Neural crest cell (in vitro differentiated cells): ENCODE measurements around the gene FALEC. TPM values are rescaled to one million over a fixed set of nuclear protein-coding genes. Genes with fewer than 3 reads are reported as not detected.

Source experiments
- DNase-seq: peaks from one replicate; pipeline ENCODE4 v3.0.0; 2021; ENCODE audit warnings: low read depth, mixed read lengths, low spot score
- H3K27ac Mint-ChIP-seq: one replicate; pipeline ENCODE4 v1.8.0; 2021; ENCODE audit warnings: mild to moderate bottlenecking, mixed read lengths; ENCODE audit not compliant: unreplicated experiment
- H3K27me3 Mint-ChIP-seq: 2 replicates; pipeline ENCODE4 v1.8.0; 2021; ENCODE audit warnings: low read depth, mild to moderate bottlenecking, mixed read lengths
- H3K36me3 Mint-ChIP-seq: 2 replicates; pipeline ENCODE4 v1.8.0; 2021; ENCODE audit warnings: low read depth, mild to moderate bottlenecking, mixed read lengths
- H3K4me1 Mint-ChIP-seq: 2 replicates; pipeline ENCODE4 v1.8.0; 2021; ENCODE audit warnings: mixed read lengths
- H3K4me3 Mint-ChIP-seq: one replicate; pipeline ENCODE4 v1.8.0; 2021; ENCODE audit warnings: mild to moderate bottlenecking, mixed read lengths
- H3K9me3 Mint-ChIP-seq: 2 replicates; pipeline ENCODE4 v1.8.0; 2021; ENCODE audit warnings: mixed read lengths
- total RNA-seq: library from RNA; stranded (reverse); gene quantifications from 2 replicates; pipeline ENCODE4 v1.2.1, GENCODE V29; 2021
- TF ChIP-seq, protein P1 (sequence below): fragments of 200-600 bp; sonication (generic); conservative IDR thresholded peaks from 2 replicates; pipeline ENCODE4 v1.5.0; 2021; ENCODE audit warnings: antibody characterized with exemption, mild to moderate bottlenecking

Gene FALEC
- total RNA-seq, 1 donor from 2014 or later: 1.3 TPM

DNA sequence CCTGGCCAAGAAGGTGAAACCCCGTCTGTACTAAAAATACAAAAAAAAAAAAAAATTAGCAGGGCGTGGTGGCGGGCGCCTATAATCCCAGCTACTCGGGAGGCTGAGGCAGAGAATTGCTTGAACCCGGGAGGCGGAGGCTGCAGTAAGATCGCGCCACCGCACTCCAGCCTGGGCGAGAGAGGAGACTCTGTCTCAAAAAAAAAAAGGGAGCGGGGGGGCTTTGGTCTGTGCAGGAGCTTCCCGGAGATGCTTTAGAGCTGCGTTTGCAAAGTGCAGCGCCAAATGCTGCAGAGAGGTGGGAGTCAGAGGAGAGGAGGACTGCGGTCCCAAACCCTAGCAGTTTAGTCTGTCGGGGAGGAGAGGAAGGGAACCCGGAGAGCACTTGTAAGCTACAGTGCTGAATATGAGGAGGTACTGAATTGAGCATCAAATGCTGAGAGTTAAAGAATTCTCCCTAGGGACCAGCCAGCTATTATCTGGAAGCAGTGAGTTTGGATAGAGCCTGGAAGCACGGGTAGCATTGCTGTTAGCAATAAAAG, 569 bp downstream of the FALEC start:
- Mint-ChIP-seq H3K9me3 (no peaks in the 10 kb centered on the region), H3K27ac (no peak overlapping the region), H3K27me3 (peaks cover 4% of the 10 kb centered on the region), H3K36me3 (no peaks in the 10 kb centered on the region), H3K4me3 (peak overlapping the region; percentile 96), H3K4me1 (peaks cover 23% of the 10 kb centered on the region)
- TF ChIP-seq, protein P1, sequence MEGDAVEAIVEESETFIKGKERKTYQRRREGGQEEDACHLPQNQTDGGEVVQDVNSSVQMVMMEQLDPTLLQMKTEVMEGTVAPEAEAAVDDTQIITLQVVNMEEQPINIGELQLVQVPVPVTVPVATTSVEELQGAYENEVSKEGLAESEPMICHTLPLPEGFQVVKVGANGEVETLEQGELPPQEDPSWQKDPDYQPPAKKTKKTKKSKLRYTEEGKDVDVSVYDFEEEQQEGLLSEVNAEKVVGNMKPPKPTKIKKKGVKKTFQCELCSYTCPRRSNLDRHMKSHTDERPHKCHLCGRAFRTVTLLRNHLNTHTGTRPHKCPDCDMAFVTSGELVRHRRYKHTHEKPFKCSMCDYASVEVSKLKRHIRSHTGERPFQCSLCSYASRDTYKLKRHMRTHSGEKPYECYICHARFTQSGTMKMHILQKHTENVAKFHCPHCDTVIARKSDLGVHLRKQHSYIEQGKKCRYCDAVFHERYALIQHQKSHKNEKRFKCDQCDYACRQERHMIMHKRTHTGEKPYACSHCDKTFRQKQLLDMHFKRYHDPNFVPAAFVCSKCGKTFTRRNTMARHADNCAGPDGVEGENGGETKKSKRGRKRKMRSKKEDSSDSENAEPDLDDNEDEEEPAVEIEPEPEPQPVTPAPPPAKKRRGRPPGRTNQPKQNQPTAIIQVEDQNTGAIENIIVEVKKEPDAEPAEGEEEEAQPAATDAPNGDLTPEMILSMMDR: peak; percentile 20
- DNase-seq: no peak

DNA sequence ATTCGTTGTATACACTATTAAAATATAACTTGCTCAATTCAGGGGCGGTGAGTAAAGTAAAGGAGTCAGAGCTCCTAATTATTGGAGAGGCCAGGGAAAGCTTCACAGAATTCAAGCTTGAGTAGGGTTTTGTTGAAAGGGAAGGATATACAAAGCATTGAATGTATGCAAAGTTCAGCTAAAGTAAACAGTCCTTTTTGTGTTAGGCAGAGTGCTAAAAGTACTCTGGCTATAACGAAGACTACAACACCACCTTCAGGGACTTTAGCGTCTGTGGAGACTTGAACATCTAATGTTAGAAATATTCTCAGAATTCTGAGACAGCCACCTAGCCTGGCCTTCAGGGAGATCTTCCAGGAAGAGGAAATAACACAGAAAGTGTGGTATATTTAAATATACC, 1.1 kb downstream of the FALEC start:
- H3K4me1 Mint-ChIP-seq: peaks cover 23% of the 10 kb centered on the region
- no peaks in the 10 kb centered on the region for H3K36me3 Mint-ChIP-seq
- no peak for DNase-seq
- H3K27ac Mint-ChIP-seq: no peak overlapping the region
- peaks cover 4% of the 10 kb centered on the region for H3K27me3 Mint-ChIP-seq
- H3K4me3 Mint-ChIP-seq: peak overlapping the region; percentile 96
- H3K9me3 Mint-ChIP-seq: no peaks in the 10 kb centered on the region
- TF ChIP-seq, protein P1: peak; percentile 4

DNA sequence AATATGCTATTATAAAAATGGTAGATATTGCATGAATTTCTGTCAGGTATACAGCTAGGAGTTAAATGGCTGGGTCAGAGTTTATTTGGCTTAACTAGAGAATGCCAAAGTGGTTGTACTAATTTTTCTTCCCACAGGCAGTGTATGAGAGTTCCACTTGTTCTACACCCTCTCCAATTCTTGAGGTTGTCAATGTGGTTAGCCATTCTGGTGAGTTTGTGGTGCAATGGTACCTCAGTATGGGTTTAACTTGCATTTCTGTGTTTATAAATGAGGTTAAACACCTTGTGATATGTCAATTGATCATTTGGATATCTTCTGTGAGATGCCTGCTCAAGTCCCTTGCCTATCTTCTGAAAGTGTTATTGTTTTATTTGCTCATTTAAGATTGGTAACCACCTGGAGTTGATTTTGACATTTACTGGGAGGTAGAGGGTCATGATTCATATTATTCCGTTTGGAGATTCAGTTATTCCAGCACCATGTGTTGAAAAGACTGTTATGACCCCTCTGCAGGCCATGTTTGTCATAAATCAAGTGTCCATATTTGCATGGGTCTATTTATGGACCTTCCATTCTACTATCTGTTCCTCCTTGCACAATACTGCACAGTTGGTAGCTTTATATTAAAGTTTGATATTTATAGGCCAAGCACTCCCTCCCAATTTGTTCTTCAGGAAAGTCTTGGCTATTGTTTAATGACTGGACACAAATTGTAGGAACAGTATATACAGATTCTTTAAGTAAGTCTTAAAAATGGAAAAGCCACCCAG, 5.8 kb downstream of the FALEC start:
- H3K9me3 Mint-ChIP-seq: no peaks in the 10 kb centered on the region
- H3K36me3 Mint-ChIP-seq: no peaks in the 10 kb centered on the region
- TF ChIP-seq, protein P1: no peak
- no peak overlapping the region for H3K27ac Mint-ChIP-seq
- no peak for DNase-seq
- H3K27me3 Mint-ChIP-seq: no peaks in the 10 kb centered on the region
- no peak overlapping the region for H3K4me3 Mint-ChIP-seq
- peaks cover 4% of the 10 kb centered on the region for H3K4me1 Mint-ChIP-seq

DNA sequence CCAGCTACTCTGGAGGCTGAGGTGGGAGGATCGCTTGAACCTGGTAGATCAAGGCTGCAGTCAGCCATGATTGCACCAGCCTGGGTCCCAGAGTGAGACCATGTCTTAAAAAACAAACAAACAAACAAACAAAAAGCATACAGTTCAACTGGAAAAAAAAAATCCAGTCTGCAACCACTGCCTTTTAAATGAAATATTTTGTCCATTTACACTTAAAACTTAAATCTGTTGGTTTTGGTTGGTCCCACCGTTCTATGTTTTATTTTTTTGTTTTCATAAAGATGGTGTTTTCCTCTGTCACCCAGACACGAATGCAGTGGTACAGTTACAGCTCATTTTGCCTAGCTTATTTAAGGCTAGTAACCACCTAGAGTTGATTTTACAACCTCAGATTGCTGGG, 9.8 kb downstream of the FALEC start:
- Mint-ChIP-seq H3K9me3 (no peaks in the 10 kb centered on the region), H3K27me3 (no peaks in the 10 kb centered on the region), H3K4me1 (no peaks in the 10 kb centered on the region), H3K36me3 (no peaks in the 10 kb centered on the region), H3K4me3 (no peak overlapping the region), H3K27ac (no peak overlapping the region)
- TF ChIP-seq, protein P1: no peak
- DNase-seq: no peak

DNA sequence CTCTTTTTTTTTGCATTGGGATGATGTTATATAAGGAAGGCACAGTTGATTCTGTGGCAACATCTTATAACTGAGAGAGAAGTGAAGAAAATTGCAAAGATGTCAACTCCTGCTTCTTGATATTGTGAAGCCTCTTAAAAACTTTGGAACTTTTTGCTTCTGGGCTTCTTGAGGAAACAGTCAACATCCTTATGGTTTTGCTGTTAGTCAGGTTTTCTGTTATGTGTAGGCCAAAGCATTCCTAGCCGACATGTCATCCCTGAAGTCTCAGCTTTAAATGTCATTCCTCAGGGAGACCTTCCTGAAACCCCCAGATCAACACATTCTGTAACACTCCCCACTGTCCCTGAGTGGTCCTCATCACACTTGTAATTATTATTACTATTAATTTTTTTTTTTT, 12.6 kb downstream of the FALEC start:
- no peak for DNase-seq
- TF ChIP-seq, protein P1: no peak
- no peak overlapping the region for H3K4me3 Mint-ChIP-seq
- peaks cover 14% of the 10 kb centered on the region for H3K4me1 Mint-ChIP-seq
- H3K27ac Mint-ChIP-seq: no peak overlapping the region
- no peaks in the 10 kb centered on the region for H3K36me3 Mint-ChIP-seq
- H3K9me3 Mint-ChIP-seq: no peaks in the 10 kb centered on the region
- no peaks in the 10 kb centered on the region for H3K27me3 Mint-ChIP-seq
